Cardiac fibroblast (primary cell): ENCODE results near the gene LINS1.
A peak's percentile ranks its signal among the peaks of the same experiment; 100 is the strongest.

Experiments used
- DNase-seq, 2 donors: peaks; one replicate each; pipeline versions ENCODE4 v3.0.0 to v3.0.0-alpha.2; 2010; ENCODE audit warnings: low read depth in 2 of 2
- H3K4me3 ChIP-seq, 2 donors: replicated peaks in 1 of 2; 1 replicate in 1 of 2; 2 replicates in 1 of 2; pipeline ENCODE4 v1.5.1; 2011; ENCODE audit warnings: low read depth in 2 of 2, low read length in 2 of 2, mild to moderate bottlenecking in 2 of 2, moderate library complexity in 1 of 2
- TF ChIP-seq, protein P1 (sequence below): IDR thresholded peaks from one replicate; pipeline ENCODE4 v1.5.1; 2011; ENCODE audit warnings: low read depth, mild to moderate bottlenecking, low read length, inconsistent platforms

LINS1 gene

DNA sequence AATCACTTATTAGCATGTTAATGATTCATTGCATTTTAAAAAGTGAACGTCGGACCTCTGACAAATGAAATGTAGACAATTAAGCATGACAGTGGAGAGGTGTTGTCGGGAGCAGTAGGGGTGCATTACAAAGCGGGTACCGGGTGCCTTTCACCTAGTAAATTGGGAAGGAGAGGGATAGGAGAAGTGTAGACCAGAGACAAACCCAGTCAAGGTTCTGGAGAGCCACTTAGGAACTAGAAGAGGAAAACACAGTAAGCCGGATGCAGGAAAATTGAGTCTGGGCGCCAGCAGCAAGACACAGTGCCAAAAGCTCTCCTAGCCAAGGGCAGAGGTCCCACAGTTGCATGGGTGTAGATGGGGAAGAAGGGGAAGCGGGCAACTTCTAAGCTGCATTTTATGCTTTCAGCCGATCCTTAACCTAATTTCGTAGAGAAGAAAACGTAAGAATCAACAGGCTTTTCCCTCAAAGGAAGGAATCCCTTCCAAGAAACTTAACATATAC, 70.1 kb downstream of the LINS1 start:
- TF ChIP-seq, protein P1, sequence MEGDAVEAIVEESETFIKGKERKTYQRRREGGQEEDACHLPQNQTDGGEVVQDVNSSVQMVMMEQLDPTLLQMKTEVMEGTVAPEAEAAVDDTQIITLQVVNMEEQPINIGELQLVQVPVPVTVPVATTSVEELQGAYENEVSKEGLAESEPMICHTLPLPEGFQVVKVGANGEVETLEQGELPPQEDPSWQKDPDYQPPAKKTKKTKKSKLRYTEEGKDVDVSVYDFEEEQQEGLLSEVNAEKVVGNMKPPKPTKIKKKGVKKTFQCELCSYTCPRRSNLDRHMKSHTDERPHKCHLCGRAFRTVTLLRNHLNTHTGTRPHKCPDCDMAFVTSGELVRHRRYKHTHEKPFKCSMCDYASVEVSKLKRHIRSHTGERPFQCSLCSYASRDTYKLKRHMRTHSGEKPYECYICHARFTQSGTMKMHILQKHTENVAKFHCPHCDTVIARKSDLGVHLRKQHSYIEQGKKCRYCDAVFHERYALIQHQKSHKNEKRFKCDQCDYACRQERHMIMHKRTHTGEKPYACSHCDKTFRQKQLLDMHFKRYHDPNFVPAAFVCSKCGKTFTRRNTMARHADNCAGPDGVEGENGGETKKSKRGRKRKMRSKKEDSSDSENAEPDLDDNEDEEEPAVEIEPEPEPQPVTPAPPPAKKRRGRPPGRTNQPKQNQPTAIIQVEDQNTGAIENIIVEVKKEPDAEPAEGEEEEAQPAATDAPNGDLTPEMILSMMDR: no peak
- no peak overlapping the region for H3K4me3 ChIP-seq

DNA sequence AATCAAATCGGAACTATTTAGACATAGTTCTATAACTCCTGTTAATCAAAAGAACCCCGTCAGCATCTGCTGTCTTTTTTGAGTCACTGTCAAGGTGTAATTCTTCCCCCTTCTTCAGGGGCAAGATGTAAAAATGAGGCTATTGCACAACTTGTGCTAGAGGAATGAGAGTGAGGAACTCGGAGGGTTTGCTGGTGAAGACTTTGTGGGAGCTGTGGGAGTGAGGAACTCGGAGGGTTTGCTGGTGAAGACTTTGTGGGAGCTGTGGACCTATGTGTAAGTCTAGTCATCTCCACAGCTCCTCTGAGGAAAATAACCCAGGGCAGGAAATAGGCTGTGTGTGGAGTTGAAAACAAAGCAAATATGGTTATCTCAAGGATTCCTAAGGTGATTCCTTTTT, 70.8 kb downstream of the LINS1 start:
- TF ChIP-seq, protein P1: no peak
- DNase-seq: no peak
- H3K4me3 ChIP-seq: no peak overlapping the region

More for the DNA sequence above, 70.1 kb downstream of the LINS1 start:
- no peak for DNase-seq

DNA sequence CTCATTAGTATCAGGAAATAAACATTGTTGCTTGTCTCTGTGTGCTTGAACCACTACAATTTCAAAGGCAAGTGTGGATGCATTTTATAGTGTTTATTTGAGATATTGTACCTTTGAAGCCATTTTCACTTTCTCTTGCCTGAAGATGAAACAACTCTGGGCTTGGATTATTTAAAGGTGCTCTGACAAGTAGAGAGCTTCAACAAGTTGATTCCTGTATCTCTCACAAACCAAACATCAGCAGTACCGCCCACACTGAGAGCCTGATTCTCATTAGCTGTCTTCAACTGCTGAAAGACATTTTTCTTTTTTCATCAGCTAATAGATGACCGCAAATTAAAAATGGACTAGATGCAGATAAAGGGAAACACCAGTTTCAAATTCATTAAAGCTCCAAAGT, 72.4 kb downstream of the LINS1 start:
- TF ChIP-seq, protein P1: no peak
- no peak overlapping the region for H3K4me3 ChIP-seq
- DNase-seq: no peak

DNA sequence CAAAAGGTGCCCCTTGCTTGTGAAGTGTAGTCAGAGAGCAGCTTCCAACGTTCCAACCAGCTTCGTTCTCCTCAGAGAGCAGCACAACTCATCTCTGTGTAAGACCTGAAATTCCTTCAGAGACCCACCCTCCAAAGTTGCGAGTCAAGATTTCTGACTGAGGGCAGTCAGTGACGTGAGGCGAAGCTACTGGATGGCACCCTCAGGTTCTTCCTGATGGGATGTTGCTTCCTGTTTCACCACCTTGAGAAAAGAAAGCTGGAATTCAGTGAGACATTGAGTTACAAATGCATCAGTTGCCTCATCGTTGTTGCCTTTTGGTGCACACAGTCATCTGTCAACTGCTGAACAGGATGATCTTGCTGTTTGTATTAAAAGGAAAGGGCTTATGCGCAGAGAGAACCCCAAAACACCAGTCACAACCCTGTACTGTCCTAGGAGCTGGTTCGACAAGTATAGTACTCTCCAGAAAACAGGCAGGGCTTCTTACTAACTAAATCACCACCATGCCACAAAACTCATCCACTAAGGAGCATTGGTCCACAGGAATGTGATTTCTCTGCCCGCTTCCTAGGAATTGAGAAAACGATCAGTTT, 73.1 kb downstream of the LINS1 start, which contains the start of gene CERS3:
Gene CERS3, minus strand, starts transcription at position 118 of the 596 bp plus-strand sequence. CDS start 27,101 bp downstream, outside the sequence.
- TF ChIP-seq, protein P1: no peak
- no peak within 1 kb of the TSS for H3K4me3 ChIP-seq
- no peak for DNase-seq

DNA sequence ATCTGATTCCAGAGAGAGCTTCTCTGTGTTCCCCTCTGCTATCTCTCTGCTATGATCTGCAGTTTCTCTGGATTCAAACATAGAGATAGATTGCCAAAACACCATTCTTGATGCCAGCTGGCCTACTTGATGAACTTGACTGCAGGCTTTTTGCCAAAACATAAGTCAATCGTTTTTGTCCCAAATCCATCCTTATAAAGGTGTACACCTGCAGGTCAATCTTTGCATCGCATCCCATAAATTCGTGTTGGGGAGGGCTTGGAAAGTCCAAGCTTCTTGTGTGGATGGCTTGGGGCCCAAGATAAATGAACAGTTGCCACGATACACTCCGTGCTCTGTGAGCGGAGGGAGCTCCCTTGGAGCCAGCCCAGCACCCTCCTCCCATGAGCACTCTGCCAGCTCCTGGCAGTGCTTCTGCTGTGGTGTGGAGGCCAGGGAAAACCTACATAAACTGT, 75.9 kb downstream of the LINS1 start:
- TF ChIP-seq, protein P1: no peak
- no peak overlapping the region for H3K4me3 ChIP-seq
- DNase-seq: peak in 1 of 2 donors; percentile 41

DNA sequence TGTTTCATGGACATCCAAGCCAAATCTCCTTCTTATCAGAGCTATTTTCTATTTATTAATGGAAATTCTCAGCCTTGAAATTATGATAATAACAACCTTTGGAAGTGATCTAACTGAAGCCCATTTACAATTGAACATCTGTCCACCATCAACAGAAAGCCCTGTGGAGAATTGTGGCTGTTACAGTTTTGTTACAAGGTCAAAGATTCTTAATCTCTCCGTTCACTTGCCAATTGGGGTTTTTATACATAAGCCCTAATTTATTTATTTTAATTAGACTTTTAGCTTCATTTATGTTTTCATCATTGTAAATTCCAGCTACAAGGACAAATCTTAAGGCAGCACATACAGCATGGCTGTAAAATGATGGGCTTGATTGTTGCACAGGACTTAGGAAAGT, 76.5 kb downstream of the LINS1 start:
- H3K4me3 ChIP-seq: no peak overlapping the region
- no peak for DNase-seq
- TF ChIP-seq, protein P1: no peak
